DOHH2 (cell line): ENCODE measurements around the gene HSPB9.

Experiments
- H3F3A ChIP-seq: fragments of 200-600 bp; sonication (generic), shearing (Covaris generic); 2 replicates; pipeline ENCODE4 v1.6.0; 2016; ENCODE audit warnings: antibody characterized with exemption, mild to moderate bottlenecking; ENCODE audit not compliant: control insufficient read depth, insufficient read depth
- H3K27ac ChIP-seq: fragments of 200-600 bp; sonication (generic); 2 replicates; pipeline ENCODE4 v1.5.1; 2014; ENCODE audit warnings: low read depth, mild to moderate bottlenecking, low read length, moderate library complexity
- H3K27me3 ChIP-seq: fragments of 200-600 bp; sonication (generic); 2 replicates; pipeline ENCODE4 v1.6.1; 2014; ENCODE audit warnings: mild to moderate bottlenecking, low read length, mixed read lengths; ENCODE audit not compliant: control insufficient read depth
- H3K36me3 ChIP-seq: fragments of 200-600 bp; sonication (generic); 2 replicates; pipeline ENCODE4 v1.6.1; 2014; ENCODE audit warnings: mild to moderate bottlenecking, low read length, moderate library complexity, mixed read lengths; ENCODE audit not compliant: control insufficient read depth
- H3K4me1 ChIP-seq: fragments of 200-600 bp; sonication (generic); 2 replicates; pipeline ENCODE4 v1.6.1; 2014; ENCODE audit warnings: mild to moderate bottlenecking, low read length, mixed read lengths; ENCODE audit not compliant: control insufficient read depth
- H3K4me2 ChIP-seq: fragments of 200-600 bp; sonication (generic); 2 replicates; pipeline ENCODE4 v1.6.0; 2014; ENCODE audit warnings: mild to moderate bottlenecking, low read length, moderate library complexity
- H3K4me3 ChIP-seq: fragments of 200-600 bp; sonication (generic); 2 replicates; pipeline ENCODE4 v1.5.1; 2014; ENCODE audit warnings: mild to moderate bottlenecking, low read length, mixed read lengths
- H3K79me2 ChIP-seq: fragments of 200-600 bp; sonication (generic); 2 replicates; pipeline ENCODE4 v1.6.1; 2014; ENCODE audit warnings: mild to moderate bottlenecking, low read length, mixed read lengths; ENCODE audit not compliant: control insufficient read depth
- H3K9me2 ChIP-seq: fragments of 200-600 bp; sonication (generic); replicated peaks from 2 replicates; pipeline ENCODE4 v1.6.1; 2014; ENCODE audit warnings: mild to moderate bottlenecking, low read length, mixed read lengths; ENCODE audit not compliant: control insufficient read depth
- H3K9me3 ChIP-seq: fragments of 200-600 bp; sonication (generic); 2 replicates; pipeline ENCODE4 v1.6.1; 2014; ENCODE audit warnings: antibody characterized with exemption, low read length, mixed read lengths; ENCODE audit not compliant: control insufficient read depth, insufficient read depth
- H4K20me1 ChIP-seq: fragments of 200-600 bp; sonication (generic); 2 replicates; pipeline ENCODE4 v1.6.0; 2014; ENCODE audit warnings: low read depth, mild to moderate bottlenecking, antibody characterized with exemption, low read length, moderate library complexity; ENCODE audit not compliant: control insufficient read depth, insufficient read depth
- EZH2phosphoT487 ChIP-seq: fragments of 200-600 bp; sonication (generic); IDR thresholded peaks from 2 replicates; pipeline ENCODE4 v1.6.1; 2017; ENCODE audit warnings: borderline replicate concordance, mild to moderate bottlenecking, antibody characterized with exemption, low read length, moderate library complexity, mixed read lengths
- TF ChIP-seq, protein P1 (sequence below): fragments of 200-600 bp; sonication (generic); IDR thresholded peaks from one replicate; pipeline ENCODE4 v1.5.1; 2014; ENCODE audit warnings: antibody characterized with exemption, mild to moderate bottlenecking, low read depth, low read length; ENCODE audit not compliant: poor library complexity, severe bottlenecking

Gene HSPB9

GRCh38 chr17:42077755-42078154 is 44.8 kb upstream of the HSPB9 start:
- no peaks in the 10 kb centered on the region for H3K9me2 ChIP-seq
- no peak overlapping the region for H3K4me2 ChIP-seq
- no peaks in the 10 kb centered on the region for H4K20me1 ChIP-seq
- H3K36me3 ChIP-seq = no peaks in the 10 kb centered on the region
- no peak overlapping the region for H3K4me3 ChIP-seq
- no peaks in the 10 kb centered on the region for H3K79me2 ChIP-seq
- no peaks in the 10 kb centered on the region for H3F3A ChIP-seq
- no peaks in the 10 kb centered on the region for H3K4me1 ChIP-seq
- no peaks in the 10 kb centered on the region for H3K9me3 ChIP-seq
- TF ChIP-seq, protein P1, sequence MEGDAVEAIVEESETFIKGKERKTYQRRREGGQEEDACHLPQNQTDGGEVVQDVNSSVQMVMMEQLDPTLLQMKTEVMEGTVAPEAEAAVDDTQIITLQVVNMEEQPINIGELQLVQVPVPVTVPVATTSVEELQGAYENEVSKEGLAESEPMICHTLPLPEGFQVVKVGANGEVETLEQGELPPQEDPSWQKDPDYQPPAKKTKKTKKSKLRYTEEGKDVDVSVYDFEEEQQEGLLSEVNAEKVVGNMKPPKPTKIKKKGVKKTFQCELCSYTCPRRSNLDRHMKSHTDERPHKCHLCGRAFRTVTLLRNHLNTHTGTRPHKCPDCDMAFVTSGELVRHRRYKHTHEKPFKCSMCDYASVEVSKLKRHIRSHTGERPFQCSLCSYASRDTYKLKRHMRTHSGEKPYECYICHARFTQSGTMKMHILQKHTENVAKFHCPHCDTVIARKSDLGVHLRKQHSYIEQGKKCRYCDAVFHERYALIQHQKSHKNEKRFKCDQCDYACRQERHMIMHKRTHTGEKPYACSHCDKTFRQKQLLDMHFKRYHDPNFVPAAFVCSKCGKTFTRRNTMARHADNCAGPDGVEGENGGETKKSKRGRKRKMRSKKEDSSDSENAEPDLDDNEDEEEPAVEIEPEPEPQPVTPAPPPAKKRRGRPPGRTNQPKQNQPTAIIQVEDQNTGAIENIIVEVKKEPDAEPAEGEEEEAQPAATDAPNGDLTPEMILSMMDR = no peak
- TF ChIP-seq EZH2phosphoT487 = no peak
- no peak overlapping the region for H3K27ac ChIP-seq
- H3K27me3 ChIP-seq = peaks cover 30% of the 10 kb centered on the region

DNA sequence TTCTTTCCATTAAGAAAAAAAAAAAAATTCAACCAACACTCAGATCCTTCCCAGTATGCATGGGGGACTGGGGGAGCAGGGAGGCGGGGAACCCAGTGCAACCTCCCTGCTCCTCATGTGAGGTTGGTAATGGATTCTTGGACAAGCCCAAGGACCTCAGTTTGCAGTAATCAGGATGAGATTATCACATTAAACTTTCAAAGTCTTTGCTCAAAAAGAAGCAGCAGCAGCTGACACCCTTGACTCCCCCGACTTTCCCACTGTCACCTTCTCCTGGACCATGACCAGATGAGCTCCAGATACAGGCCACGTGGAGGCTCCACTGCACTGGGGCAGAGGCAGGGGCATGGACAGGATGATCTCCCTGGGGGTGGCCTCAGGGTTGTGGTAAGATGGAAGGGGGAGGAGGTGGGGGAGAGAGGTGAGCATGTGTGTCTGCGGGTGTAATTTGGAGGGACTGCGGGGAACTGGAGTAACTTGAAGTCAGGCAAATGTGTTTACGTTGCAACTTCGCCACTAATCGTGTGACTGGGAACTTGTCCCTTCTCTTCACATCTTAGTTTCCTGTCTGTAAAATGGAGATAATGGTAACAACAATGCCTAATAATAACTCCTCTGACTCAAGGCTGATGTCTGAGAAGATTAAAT is 44.1 kb upstream of the HSPB9 start:
- Histone ChIP-seq H3K9me3 (no peaks in the 10 kb centered on the region), H3K4me3 (no peak overlapping the region), H3K36me3 (no peaks in the 10 kb centered on the region), H3K9me2 (no peaks in the 10 kb centered on the region), H4K20me1 (no peaks in the 10 kb centered on the region), H3K79me2 (no peaks in the 10 kb centered on the region), H3K27me3 (peaks cover 22% of the 10 kb centered on the region), H3K27ac (no peak overlapping the region), H3F3A (no peaks in the 10 kb centered on the region), H3K4me1 (no peaks in the 10 kb centered on the region), H3K4me2 (no peak overlapping the region)
- TF ChIP-seq EZH2phosphoT487 = no peak
- TF ChIP-seq, protein P1 = no peak

DNA sequence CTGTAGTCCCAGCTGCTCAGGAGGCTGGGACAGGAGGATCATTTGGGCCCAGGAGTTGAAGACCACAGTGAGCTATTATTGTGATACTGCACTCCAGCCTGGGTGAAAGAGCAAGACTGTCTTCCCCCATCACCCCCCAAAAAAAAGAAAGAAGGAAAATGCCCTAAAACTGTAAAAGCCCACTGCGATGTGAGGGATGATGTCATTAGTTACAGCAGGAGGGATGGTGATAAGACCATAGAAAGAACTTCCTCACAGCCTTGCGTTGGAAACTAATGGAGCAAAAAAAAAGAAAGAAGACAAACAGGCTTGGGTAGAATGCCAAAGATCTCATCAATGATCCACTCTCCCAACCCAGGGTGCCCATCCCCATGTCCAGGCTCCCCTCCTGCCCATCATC is 43.1 kb upstream of the HSPB9 start:
- Histone ChIP-seq H3K9me3 (no peaks in the 10 kb centered on the region), H3F3A (no peaks in the 10 kb centered on the region), H4K20me1 (no peaks in the 10 kb centered on the region), H3K79me2 (no peaks in the 10 kb centered on the region), H3K4me1 (no peaks in the 10 kb centered on the region), H3K9me2 (no peaks in the 10 kb centered on the region), H3K4me3 (no peak overlapping the region), H3K27me3 (peaks cover 19% of the 10 kb centered on the region), H3K36me3 (no peaks in the 10 kb centered on the region), H3K4me2 (no peak overlapping the region), H3K27ac (no peak overlapping the region)
- TF ChIP-seq EZH2phosphoT487 = no peak
- TF ChIP-seq, protein P1 = no peak
